LNCaP clone FGC (cell line): Measurements from ENCODE around the gene GNAS-AS1.

Experiments used
- DNase-seq: peaks from one replicate; pipeline ENCODE4 v3.0.0-alpha.2; 2011; ENCODE audit warnings: low read depth
- H3K4me3 ChIP-seq: 2 replicates; pipeline ENCODE4 v1.5.1; 2011; ENCODE audit warnings: mild to moderate bottlenecking, low read depth, low read length, control low read depth
- TF ChIP-seq, protein P1 (sequence below): IDR thresholded peaks from 2 replicates; pipeline ENCODE4 v1.5.1; 2012; ENCODE audit warnings: mild to moderate bottlenecking; ENCODE audit not compliant: control insufficient read depth, insufficient read depth; ENCODE audit errors: extremely low read depth

Gene GNAS-AS1

DNA sequence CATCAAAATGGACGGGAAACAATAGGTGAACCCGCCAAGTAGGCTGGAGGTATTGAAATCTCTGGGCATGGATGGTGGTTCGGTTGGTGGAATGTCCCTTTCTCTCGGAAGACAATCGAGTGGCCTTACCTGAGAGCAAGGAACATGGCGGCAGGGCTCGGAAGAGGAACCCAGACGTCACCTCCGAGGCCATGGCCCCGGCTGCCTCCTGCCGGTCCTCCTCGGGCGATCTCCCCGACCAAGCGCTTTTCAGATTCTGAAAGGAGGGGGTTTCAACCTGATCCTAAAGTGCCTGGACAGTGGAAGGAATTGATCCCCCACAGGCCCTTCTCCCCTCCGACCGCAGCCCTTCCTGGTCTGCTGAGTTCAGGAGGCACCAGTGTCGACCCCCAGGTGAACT is 47.2 kb downstream of the GNAS-AS1 start:
- TF ChIP-seq, protein P1, sequence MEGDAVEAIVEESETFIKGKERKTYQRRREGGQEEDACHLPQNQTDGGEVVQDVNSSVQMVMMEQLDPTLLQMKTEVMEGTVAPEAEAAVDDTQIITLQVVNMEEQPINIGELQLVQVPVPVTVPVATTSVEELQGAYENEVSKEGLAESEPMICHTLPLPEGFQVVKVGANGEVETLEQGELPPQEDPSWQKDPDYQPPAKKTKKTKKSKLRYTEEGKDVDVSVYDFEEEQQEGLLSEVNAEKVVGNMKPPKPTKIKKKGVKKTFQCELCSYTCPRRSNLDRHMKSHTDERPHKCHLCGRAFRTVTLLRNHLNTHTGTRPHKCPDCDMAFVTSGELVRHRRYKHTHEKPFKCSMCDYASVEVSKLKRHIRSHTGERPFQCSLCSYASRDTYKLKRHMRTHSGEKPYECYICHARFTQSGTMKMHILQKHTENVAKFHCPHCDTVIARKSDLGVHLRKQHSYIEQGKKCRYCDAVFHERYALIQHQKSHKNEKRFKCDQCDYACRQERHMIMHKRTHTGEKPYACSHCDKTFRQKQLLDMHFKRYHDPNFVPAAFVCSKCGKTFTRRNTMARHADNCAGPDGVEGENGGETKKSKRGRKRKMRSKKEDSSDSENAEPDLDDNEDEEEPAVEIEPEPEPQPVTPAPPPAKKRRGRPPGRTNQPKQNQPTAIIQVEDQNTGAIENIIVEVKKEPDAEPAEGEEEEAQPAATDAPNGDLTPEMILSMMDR = no peak
- no peak for DNase-seq
- no peak overlapping the region for H3K4me3 ChIP-seq

DNA sequence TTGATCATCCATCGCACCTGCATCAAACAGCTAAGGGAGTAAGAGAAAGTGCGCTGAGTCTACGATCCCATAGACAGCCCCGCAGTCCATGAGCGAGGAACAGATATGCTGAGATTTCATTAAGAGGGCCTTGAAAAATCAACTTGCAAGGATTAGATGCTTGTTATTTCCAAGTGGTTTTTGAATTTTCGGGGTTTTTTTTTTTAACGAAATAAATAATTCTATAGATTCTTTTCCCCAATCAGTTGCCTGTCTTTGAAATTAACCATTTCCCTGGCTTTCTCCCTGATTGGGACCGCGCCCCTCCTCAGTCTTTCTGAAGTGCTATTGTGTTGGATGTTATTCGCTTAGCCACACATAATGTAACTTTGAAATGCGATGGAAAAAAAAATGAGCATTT is 48.6 kb downstream of the GNAS-AS1 start:
- TF ChIP-seq, protein P1 = no peak
- H3K4me3 ChIP-seq = no peak overlapping the region
- DNase-seq = no peak

DNA sequence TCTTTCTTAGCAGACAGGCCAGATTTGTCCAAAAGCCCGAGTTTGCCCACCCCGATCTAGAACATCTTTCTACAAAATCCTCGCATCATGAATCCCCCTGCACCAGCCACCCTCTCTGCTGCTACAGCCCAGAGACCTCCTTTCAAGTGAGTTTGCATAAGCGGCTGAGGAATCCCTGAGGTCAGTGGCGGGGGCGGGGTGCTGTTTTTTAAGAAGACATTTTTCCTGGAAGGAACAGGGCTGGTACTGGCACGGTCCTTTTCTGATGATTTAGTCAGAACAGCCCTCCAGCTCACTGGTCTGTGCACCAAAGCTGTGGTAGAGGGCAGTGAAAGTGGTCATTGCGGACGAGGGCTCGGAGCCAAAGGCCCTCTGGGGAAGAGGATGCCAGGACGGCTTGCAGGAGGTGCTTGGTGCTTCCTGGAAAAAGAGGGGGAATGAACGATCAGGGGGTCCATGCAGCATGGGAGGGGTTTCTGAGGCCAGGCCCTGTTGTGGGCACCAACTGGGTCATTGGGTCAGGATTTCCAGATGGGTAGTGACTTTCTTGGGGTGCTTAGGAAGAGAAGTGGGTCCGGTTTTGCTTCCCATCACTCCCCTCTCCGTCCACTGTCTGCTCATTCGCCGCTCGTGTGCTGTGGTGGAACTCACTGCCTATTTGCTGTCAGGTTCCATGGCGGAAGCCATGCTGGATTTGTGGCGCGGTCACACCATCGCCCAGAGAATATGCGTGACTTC is 50.4 kb downstream of the GNAS-AS1 start:
- TF ChIP-seq, protein P1 = no peak
- H3K4me3 ChIP-seq = no peak overlapping the region
- no peak for DNase-seq

DNA sequence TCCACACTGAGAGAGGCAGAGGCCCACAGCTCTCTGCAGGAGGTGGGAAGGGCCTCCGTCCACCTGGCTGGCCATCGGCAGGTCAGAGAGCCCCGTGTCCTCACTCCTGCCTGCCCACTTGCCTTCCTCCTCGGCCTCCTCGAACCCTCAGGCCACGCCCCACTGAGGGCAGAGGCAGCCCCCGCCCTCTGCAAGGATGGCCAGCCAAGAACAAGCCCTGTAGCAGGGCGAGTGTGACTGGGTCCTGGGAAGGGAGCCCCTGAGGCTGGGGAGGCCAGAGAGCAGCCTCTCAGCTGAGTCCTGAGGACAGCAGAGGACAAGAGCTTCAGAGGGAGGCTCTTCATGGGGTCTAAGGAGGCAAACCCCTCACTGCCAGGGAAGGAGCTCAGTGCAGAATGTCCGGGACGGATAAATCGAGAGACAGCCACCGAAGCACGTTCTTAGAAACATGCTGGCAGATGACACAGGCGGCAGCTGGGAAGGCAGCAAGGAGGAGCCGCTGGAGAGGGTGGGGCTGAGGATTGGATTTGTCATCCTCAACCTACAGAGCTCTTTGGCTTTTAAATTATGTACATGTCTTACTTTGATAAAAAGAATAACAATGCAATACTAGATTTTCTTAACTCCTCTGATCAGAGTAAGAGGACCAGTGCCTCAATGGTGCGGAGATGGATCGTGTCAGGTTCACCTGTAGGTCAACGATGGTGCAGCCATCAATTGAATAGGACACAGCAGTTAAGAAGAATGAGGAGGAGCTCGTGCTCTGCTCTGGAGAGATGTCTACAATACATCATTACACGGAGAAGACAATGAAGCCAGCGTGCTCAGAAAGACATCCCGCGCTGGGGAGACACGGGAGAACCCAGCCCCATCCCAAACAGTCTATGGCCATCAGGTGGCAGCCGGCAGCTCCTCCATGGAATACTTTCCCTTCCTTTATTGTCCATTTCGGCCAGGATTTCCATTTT is 53.0 kb downstream of the GNAS-AS1 start:
- DNase-seq = no peak
- H3K4me3 ChIP-seq = no peak overlapping the region
- TF ChIP-seq, protein P1 = no peak

DNA sequence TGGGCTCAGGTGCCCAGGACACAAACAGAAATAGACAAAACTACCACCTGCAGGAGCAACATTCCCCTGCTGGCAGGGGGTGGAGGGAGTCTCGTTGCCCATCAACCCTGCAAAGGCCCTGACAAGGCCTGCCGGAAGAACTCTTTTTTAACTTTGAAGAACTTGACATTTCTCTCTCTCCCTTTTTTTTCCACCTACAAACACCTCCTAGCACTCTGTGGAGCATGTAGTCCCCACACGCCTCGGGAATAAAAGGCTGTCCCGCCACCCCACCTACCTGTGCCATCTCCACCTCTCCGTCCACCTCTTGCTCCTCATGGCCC is 54.8 kb downstream of the GNAS-AS1 start:
- no peak overlapping the region for H3K4me3 ChIP-seq
- DNase-seq = no peak
- TF ChIP-seq, protein P1 = no peak

DNA sequence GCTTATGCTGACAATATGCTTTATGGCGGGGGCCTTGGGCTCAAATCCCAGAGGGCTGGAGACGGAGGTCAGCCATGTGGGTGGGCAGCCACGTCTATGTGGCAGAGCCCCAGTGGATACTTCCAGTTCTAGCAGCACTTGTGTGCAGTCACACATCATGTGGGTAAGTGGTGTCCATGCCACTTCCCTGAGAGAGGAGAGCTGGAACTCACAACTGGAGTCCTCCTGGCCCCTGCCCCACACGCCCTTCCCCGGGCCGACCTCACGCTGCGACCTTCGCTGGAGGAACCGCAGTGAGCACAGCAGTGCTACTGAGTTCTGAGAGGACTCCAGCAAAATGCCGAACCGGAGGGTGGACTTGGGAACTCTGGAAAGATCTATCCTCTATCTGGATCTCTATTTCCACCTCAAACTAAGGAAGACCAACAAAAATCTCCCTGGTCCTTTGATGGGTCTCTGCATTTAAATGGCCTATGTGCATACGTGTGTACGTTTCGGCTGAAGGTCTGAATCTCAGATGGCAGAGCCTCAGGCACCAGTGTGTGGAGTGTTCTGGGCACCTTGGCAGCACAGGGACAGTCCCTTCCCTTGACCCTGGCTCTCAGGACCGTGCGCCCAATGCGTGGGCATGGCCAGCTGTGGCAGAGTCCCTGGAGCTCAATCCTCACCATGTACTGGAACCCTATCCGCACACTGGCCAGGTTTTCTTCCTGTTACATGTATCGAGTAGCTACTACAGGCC is 55.4 kb downstream of the GNAS-AS1 start:
- DNase-seq = no peak
- TF ChIP-seq, protein P1 = no peak
- no peak overlapping the region for H3K4me3 ChIP-seq
